GM12892 (cell line): ENCODE results near the gene LIMA1.

Experiments used
- POLR2A ChIP-seq: IDR thresholded peaks from 2 replicates; pipeline ENCODE4 v1.6.1; 2011; ENCODE audit warnings: low read depth, low read length, control low read depth
- TAF1 ChIP-seq: IDR thresholded peaks from 2 replicates; pipeline ENCODE4 v1.6.1; 2011; ENCODE audit warnings: low read depth, mild to moderate bottlenecking, control low read depth, low read length, borderline replicate concordance

GRCh38 chr12:50219544-50219943 is 63.8 kb downstream of the LIMA1 start:
- no peak for TF ChIP-seq POLR2A
- TF ChIP-seq TAF1, result no peak
